Mesothelial cell of epicardium (in vitro differentiated cells): ENCODE measurements around the gene ZFP3. TPM values are rescaled to one million over a fixed set of nuclear protein-coding genes. Genes with fewer than 3 reads are reported as not detected.
A peak's percentile ranks its signal among the peaks of the same experiment; 100 is the strongest.
"Not testable (repeated sequence)": the region's sequence is repeated elsewhere in the genome, so short reads cannot be mapped to it uniquely, and the experiment has no call there.

Experiments
- DNase-seq, 2 experiments: peaks; one replicate each; pipeline ENCODE4 v3.0.0; 2021; ENCODE audit warnings: low spot score in 2 of 2; ENCODE audit not compliant: unreplicated experiment in 2 of 2
- H3K27ac Mint-ChIP-seq: 2 replicates; pipeline ENCODE4 v1.8.0; 2021; ENCODE audit warnings: mixed read lengths
- H3K27me3 Mint-ChIP-seq: 2 replicates; pipeline ENCODE4 v1.8.0; 2021; ENCODE audit warnings: low read depth, mixed read lengths
- H3K36me3 Mint-ChIP-seq: 2 replicates; pipeline ENCODE4 v1.8.0; 2021; ENCODE audit warnings: mixed read lengths
- H3K4me1 Mint-ChIP-seq: 2 replicates; pipeline ENCODE4 v1.8.0; 2021; ENCODE audit warnings: mixed read lengths
- H3K4me3 Mint-ChIP-seq: 2 replicates; pipeline ENCODE4 v1.8.0; 2021; ENCODE audit warnings: mild to moderate bottlenecking, moderate library complexity, mixed read lengths
- H3K9me3 Mint-ChIP-seq: 2 replicates; pipeline ENCODE4 v1.8.0; 2021; ENCODE audit warnings: mixed read lengths
- CTCF ChIP-seq: fragments of 200-600 bp; sonication (generic); IDR thresholded peaks from one replicate; pipeline ENCODE4 v1.5.0; 2021; ENCODE audit warnings: antibody characterized with exemption; ENCODE audit not compliant: unreplicated experiment
- total RNA-seq: library from RNA; stranded (reverse); gene quantifications from 3 replicates; pipeline ENCODE4 v1.2.1, GENCODE V29; 2021

ZFP3 gene
- total RNA-seq, 1 donor from 2014 or later = 0.96 TPM

GRCh38 chr17:5131146-5131715 lies 53.0 kb downstream of the ZFP3 start:
- no peak overlapping the region for H3K27ac Mint-ChIP-seq
- no peak overlapping the region for H3K4me3 Mint-ChIP-seq
- no peak for TF ChIP-seq CTCF
- peak in 1 of 2 experiments; percentile 26 for DNase-seq
- H3K4me1 Mint-ChIP-seq = no peaks in the 10 kb centered on the region
- H3K9me3 Mint-ChIP-seq = no peaks in the 10 kb centered on the region
- peaks cover 18% of the 10 kb centered on the region for H3K27me3 Mint-ChIP-seq
- H3K36me3 Mint-ChIP-seq = no peaks in the 10 kb centered on the region

- H3K9me3 Mint-ChIP-seq, H3K4me1 Mint-ChIP-seq, H3K36me3 Mint-ChIP-seq, H3K4me3 Mint-ChIP-seq, H3K27ac Mint-ChIP-seq: not testable (repeated sequence)
- DNase-seq = peak in 1 of 2 experiments; percentile 29
- peaks cover 14% of the 10 kb centered on the region for H3K27me3 Mint-ChIP-seq
These were observed 53.7 kb downstream of the ZFP3 start for GRCh38 chr17:5131799-5132502.

- H3K27ac Mint-ChIP-seq, H3K36me3 Mint-ChIP-seq, H3K4me3 Mint-ChIP-seq, H3K9me3 Mint-ChIP-seq, H3K27me3 Mint-ChIP-seq, H3K4me1 Mint-ChIP-seq: not testable (repeated sequence)
- peak in 1 of 2 experiments; percentile 20 for DNase-seq
These were observed 54.4 kb downstream of the ZFP3 start for GRCh38 chr17:5132503-5133225.

- no peaks in the 10 kb centered on the region for H3K4me1 Mint-ChIP-seq
- H3K36me3 Mint-ChIP-seq = no peaks in the 10 kb centered on the region
- H3K9me3 Mint-ChIP-seq = no peaks in the 10 kb centered on the region
- H3K27ac Mint-ChIP-seq = no peak overlapping the region
- H3K27me3 Mint-ChIP-seq = peaks cover 6% of the 10 kb centered on the region
- no peak for DNase-seq
- TF ChIP-seq CTCF = no peak
- H3K4me3 Mint-ChIP-seq = no peak overlapping the region
These were observed 55.0 kb downstream of the ZFP3 start for GRCh38 chr17:5133311-5133710.

- not testable (repeated sequence) for H3K27me3 Mint-ChIP-seq, H3K36me3 Mint-ChIP-seq, H3K4me3 Mint-ChIP-seq, H3K9me3 Mint-ChIP-seq, H3K4me1 Mint-ChIP-seq, H3K27ac Mint-ChIP-seq
- DNase-seq = peak in 1 of 2 experiments; percentile 26
These were observed 55.7 kb downstream of the ZFP3 start for GRCh38 chr17:5133961-5134360.

GRCh38 chr17:5134571-5134970 lies 56.3 kb downstream of the ZFP3 start:
- not testable (repeated sequence) for H3K27me3 Mint-ChIP-seq, H3K4me1 Mint-ChIP-seq, H3K27ac Mint-ChIP-seq, H3K9me3 Mint-ChIP-seq, H3K4me3 Mint-ChIP-seq, H3K36me3 Mint-ChIP-seq
- DNase-seq = peak in 1 of 2 experiments; percentile 33

- H3K4me3 Mint-ChIP-seq, H3K36me3 Mint-ChIP-seq, H3K27ac Mint-ChIP-seq, H3K4me1 Mint-ChIP-seq, H3K9me3 Mint-ChIP-seq, H3K27me3 Mint-ChIP-seq, DNase-seq: not testable (repeated sequence)
These were observed 57.0 kb downstream of the ZFP3 start for GRCh38 chr17:5135131-5135712.
